Measurements from ENCODE around the gene TAS1R3.

TAS1R3 gene

GRCh38 chr1:1340791-1341548 lies 9.9 kb downstream of the TAS1R3 start:
- no peak for ATAC-seq
- TF ChIP-seq CSRNP3 (CRISPR knock-in tag; IDR thresholded peaks at IDR 0.05) = no peak
- no peak for TF ChIP-seq BACH2 (CRISPR knock-in tag; IDR thresholded peaks at IDR 0.05; ENCODE audit: borderline replicate concordance)
- no peak for TF ChIP-seq TCF4 (CRISPR knock-in tag; IDR thresholded peaks at IDR 0.05; ENCODE audit: borderline replicate concordance)
- TF ChIP-seq POU6F1 (CRISPR knock-in tag; IDR thresholded peaks at IDR 0.05; ENCODE audit: borderline replicate concordance, low read depth) = no peak
- no peak for TF ChIP-seq SNAI2 (CRISPR knock-in tag; IDR thresholded peaks at IDR 0.05)

- TF ChIP-seq TSHZ2 (CRISPR knock-in tag; IDR thresholded peaks at IDR 0.05) (no peak), ARNTL (CRISPR knock-in tag; IDR thresholded peaks at IDR 0.05; ENCODE audit: borderline replicate concordance, low read depth) (no peak), ZFP30 (CRISPR knock-in tag; IDR thresholded peaks at IDR 0.05) (no peak), ZFP3 (CRISPR knock-in tag; IDR thresholded peaks at IDR 0.05) (no peak)
- ATAC-seq = no peak
These were observed 10.5 kb downstream of the TAS1R3 start for GRCh38 chr1:1341549-1342021.

GRCh38 chr1:1342061-1342562 lies 11.0 kb downstream of the TAS1R3 start:
- ATAC-seq = no peak
- TF ChIP-seq ZNF565 (CRISPR knock-in tag; conservative IDR thresholded peaks at IDR 0.05; ENCODE audit: low read depth) (no peak), TCF4 (CRISPR knock-in tag; IDR thresholded peaks at IDR 0.05; ENCODE audit: borderline replicate concordance) (no peak), TSHZ2 (CRISPR knock-in tag; IDR thresholded peaks at IDR 0.05) (no peak)

- no peak for ATAC-seq
- no peak for TF ChIP-seq ARNTL (CRISPR knock-in tag; IDR thresholded peaks at IDR 0.05; ENCODE audit: borderline replicate concordance, low read depth)
- TF ChIP-seq OSR1 (CRISPR knock-in tag; IDR thresholded peaks at IDR 0.05) = no peak
- no peak for TF ChIP-seq TCF4 (CRISPR knock-in tag; IDR thresholded peaks at IDR 0.05; ENCODE audit: borderline replicate concordance)
- TF ChIP-seq TSHZ2 (CRISPR knock-in tag; IDR thresholded peaks at IDR 0.05) = no peak
- no peak for TF ChIP-seq CREB5 (CRISPR knock-in tag; IDR thresholded peaks at IDR 0.05; ENCODE audit: low read depth)
- no peak for TF ChIP-seq TOX (CRISPR knock-in tag; IDR thresholded peaks at IDR 0.05; ENCODE audit: borderline replicate concordance)
- no peak for TF ChIP-seq SNAI2 (CRISPR knock-in tag; IDR thresholded peaks at IDR 0.05)
- TF ChIP-seq ESRRG (CRISPR knock-in tag; IDR thresholded peaks at IDR 0.05) = no peak
- no peak for TF ChIP-seq ZNF8 (CRISPR knock-in tag; IDR thresholded peaks at IDR 0.05)
- TF ChIP-seq PATZ1 (CRISPR knock-in tag; IDR thresholded peaks at IDR 0.05; ENCODE audit: borderline replicate concordance) = no peak
- no peak for TF ChIP-seq ZFP30 (CRISPR knock-in tag; IDR thresholded peaks at IDR 0.05)
- no peak for TF ChIP-seq ZFP3 (CRISPR knock-in tag; IDR thresholded peaks at IDR 0.05)
- no peak for TF ChIP-seq CSDC2 (CRISPR knock-in tag; IDR thresholded peaks at IDR 0.05)
- TF ChIP-seq BACH2 (CRISPR knock-in tag; IDR thresholded peaks at IDR 0.05; ENCODE audit: borderline replicate concordance) = no peak
These were observed 11.6 kb downstream of the TAS1R3 start for GRCh38 chr1:1342584-1343115.
